AG09319 (cell line): ENCODE data around the gene MRPL51.
"Not testable (repeated sequence)": the region's sequence is repeated elsewhere in the genome, so short reads cannot be mapped to it uniquely, and the experiment has no call there.

ENCODE experiments used
- DNase-seq: peaks from one replicate; pipeline ENCODE4 v3.0.0-alpha.2; 2010; ENCODE audit warnings: low read depth; ENCODE audit errors: extremely low read depth
- CTCF ChIP-seq: IDR thresholded peaks from 2 replicates; pipeline ENCODE4 v1.5.1; 2011; ENCODE audit warnings: low read depth, mild to moderate bottlenecking, inconsistent platforms, low read length, moderate library complexity

The MRPL51 gene

GRCh38 chr12:6538420-6539313 is 45.6 kb upstream of the MRPL51 start:
- DNase-seq = no peak
- no peak for TF ChIP-seq CTCF

GRCh38 chr12:6537580-6538419 is 44.7 kb upstream of the MRPL51 start:
- DNase-seq = not testable (repeated sequence)
- peak; percentile 74 for TF ChIP-seq CTCF

GRCh38 chr12:6536894-6537579 is 44.0 kb upstream of the MRPL51 start:
- TF ChIP-seq CTCF = no peak
- no peak for DNase-seq

GRCh38 chr12:6535960-6536847 is 43.1 kb upstream of the MRPL51 start:
- DNase-seq = no peak
- TF ChIP-seq CTCF = no peak

GRCh38 chr12:6535697-6535946 is 42.6 kb upstream of the MRPL51 start:
- TF ChIP-seq CTCF = no peak
- DNase-seq = no peak

- no peak; the same call in 1 of the 2 replicates for TF ChIP-seq CTCF
- no peak for DNase-seq
Measured at GRCh38 chr12:6534945-6535696, 42.1 kb upstream of the MRPL51 start.
